Caco-2 (cell line): ENCODE results near the gene PLSCR3. TPM values are rescaled to one million over a fixed set of nuclear protein-coding genes. Genes with fewer than 3 reads are reported as not detected.

Source experiments
- BruUV-seq: library from RNA; stranded (reverse); fragments of 400-500 nt; replicated peaks from 2 replicates; lab custom pipeline; 2021; lab: Mats Ljungman, UMichigan
- CTCF ChIA-PET: fragments of 300-600 bp; sonication (Branson Sonifier 250); formaldehyde crosslinking; loops from one replicate; lab custom pipeline; 2022; ENCODE audit warnings: antibody characterized with exemption; lab: Charles Lee
- POLR2A ChIA-PET: fragments of 300-600 bp; sonication (Branson Sonifier 250); formaldehyde crosslinking; loops from one replicate; lab custom pipeline; 2022; ENCODE audit warnings: antibody characterized with exemption; lab: Charles Lee
- DNase-seq, 2 experiments: peaks; one replicate each; pipeline versions ENCODE4 v3.0.0 to v3.0.0-alpha.2; 2020 to 2022
- H3K27me3 ChIP-seq: replicated peaks from 2 replicates; pipeline ENCODE4 v1.6.0; 2011; ENCODE audit warnings: low read length; ENCODE audit not compliant: control insufficient read depth, insufficient read depth
- H3K36me3 ChIP-seq: 2 replicates; pipeline ENCODE4 v1.5.1; 2011; ENCODE audit warnings: low read length; ENCODE audit not compliant: control insufficient read depth, insufficient read depth
- H3K4me1 ChIP-seq: fragments of 250-450 bp; sonication (Bioruptor Pico); 2 replicates; pipeline ENCODE4 v1.5.1; 2020; ENCODE audit warnings: mild to moderate bottlenecking
- H3K4me3 ChIP-seq: 2 replicates; pipeline ENCODE4 v1.5.1; 2011; ENCODE audit warnings: low read depth, mild to moderate bottlenecking, control low read depth, low read length
- H3K9me3 ChIP-seq: fragments of 250-450 bp; sonication (Bioruptor Pico); 2 replicates; pipeline ENCODE4 v1.5.1; 2020; ENCODE audit warnings: mild to moderate bottlenecking, moderate library complexity
- H3K27ac Mint-ChIP-seq: one replicate; pipeline ENCODE4 v1.8.0; 2022; ENCODE audit warnings: mixed read lengths; ENCODE audit not compliant: unreplicated experiment
- H3K27me3 Mint-ChIP-seq: one replicate; pipeline ENCODE4 v1.8.0; 2022; ENCODE audit warnings: mixed read lengths; ENCODE audit not compliant: insufficient read depth, unreplicated experiment
- H3K36me3 Mint-ChIP-seq: one replicate; pipeline ENCODE4 v1.8.0; 2022; ENCODE audit warnings: mild to moderate bottlenecking, mixed read lengths; ENCODE audit not compliant: insufficient read depth, unreplicated experiment
- H3K4me1 Mint-ChIP-seq: one replicate; pipeline ENCODE4 v1.8.0; 2022; ENCODE audit warnings: low read depth, mixed read lengths; ENCODE audit not compliant: unreplicated experiment
- H3K4me3 Mint-ChIP-seq: one replicate; pipeline ENCODE4 v1.8.0; 2022; ENCODE audit warnings: mild to moderate bottlenecking, moderate library complexity, mixed read lengths; ENCODE audit not compliant: unreplicated experiment
- H3K9me3 Mint-ChIP-seq: one replicate; pipeline ENCODE4 v1.8.0; 2022; ENCODE audit warnings: mixed read lengths; ENCODE audit not compliant: unreplicated experiment
- intact Hi-C: fragments of 100-400 bp; cut with micrococcal nuclease; formaldehyde crosslinking; loops from one replicate; pipeline ENCODE4 v1.10.0; 2022; ENCODE audit not compliant: unreplicated experiment
- total RNA-seq: library from RNA; stranded (reverse); gene quantifications from 2 replicates; pipeline ENCODE4 v1.2.3, GENCODE V29; 2022
- TF ChIP-seq, protein P1 (sequence below), 2 experiments: fragments of 200-600 bp in 1 of 2; IDR thresholded peaks; 1 replicate in 1 of 2; 2 replicates in 1 of 2; pipeline versions ENCODE4 v1.5.1 to v1.8.0; 2011 to 2022; ENCODE audit warnings: antibody characterized with exemption in 1 of 2, control low read depth in 1 of 2, inconsistent platforms in 1 of 2, low read depth in 1 of 2, low read length in 1 of 2, mild to moderate bottlenecking in 1 of 2, moderate library complexity in 1 of 2; ENCODE audit not compliant: insufficient read depth in 1 of 2, severe bottlenecking in 1 of 2, unreplicated experiment in 1 of 2

Gene PLSCR3
- total RNA-seq, 1 experiment from 2014 or later, result 14.5 TPM

GRCh38 chr17:7423679-7424078 lies 29.4 kb upstream of the PLSCR3 start:
- no peaks in the 10 kb centered on the region for H3K27me3 ChIP-seq
- CTCF ChIA-PET, result no interaction called here
- POLR2A ChIA-PET, result no interaction called here
- no TSS peak for BruUV-seq
- DNase-seq, result no peak
- intact Hi-C loops, result no loop called here
- no peaks in the 10 kb centered on the region for H3K9me3 ChIP-seq
- no peaks in the 10 kb centered on the region for H3K4me1 ChIP-seq
- Mint-ChIP-seq H3K36me3 (no peaks in the 10 kb centered on the region), H3K9me3 (no peaks in the 10 kb centered on the region), H3K27me3 (no peaks in the 10 kb centered on the region), H3K4me3 (no peak overlapping the region), H3K27ac (no peak overlapping the region), H3K4me1 (no peaks in the 10 kb centered on the region)
- TF ChIP-seq, protein P1, sequence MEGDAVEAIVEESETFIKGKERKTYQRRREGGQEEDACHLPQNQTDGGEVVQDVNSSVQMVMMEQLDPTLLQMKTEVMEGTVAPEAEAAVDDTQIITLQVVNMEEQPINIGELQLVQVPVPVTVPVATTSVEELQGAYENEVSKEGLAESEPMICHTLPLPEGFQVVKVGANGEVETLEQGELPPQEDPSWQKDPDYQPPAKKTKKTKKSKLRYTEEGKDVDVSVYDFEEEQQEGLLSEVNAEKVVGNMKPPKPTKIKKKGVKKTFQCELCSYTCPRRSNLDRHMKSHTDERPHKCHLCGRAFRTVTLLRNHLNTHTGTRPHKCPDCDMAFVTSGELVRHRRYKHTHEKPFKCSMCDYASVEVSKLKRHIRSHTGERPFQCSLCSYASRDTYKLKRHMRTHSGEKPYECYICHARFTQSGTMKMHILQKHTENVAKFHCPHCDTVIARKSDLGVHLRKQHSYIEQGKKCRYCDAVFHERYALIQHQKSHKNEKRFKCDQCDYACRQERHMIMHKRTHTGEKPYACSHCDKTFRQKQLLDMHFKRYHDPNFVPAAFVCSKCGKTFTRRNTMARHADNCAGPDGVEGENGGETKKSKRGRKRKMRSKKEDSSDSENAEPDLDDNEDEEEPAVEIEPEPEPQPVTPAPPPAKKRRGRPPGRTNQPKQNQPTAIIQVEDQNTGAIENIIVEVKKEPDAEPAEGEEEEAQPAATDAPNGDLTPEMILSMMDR (IDR thresholded peaks at IDR 0.05; ENCODE audit: insufficient read depth in 1 of 2, low read depth in 1 of 2, low read length in 1 of 2, severe bottlenecking in 1 of 2, unreplicated experiment in 1 of 2), result no peak
- no peak overlapping the region for H3K4me3 ChIP-seq
- H3K36me3 ChIP-seq, result no peaks in the 10 kb centered on the region

DNA sequence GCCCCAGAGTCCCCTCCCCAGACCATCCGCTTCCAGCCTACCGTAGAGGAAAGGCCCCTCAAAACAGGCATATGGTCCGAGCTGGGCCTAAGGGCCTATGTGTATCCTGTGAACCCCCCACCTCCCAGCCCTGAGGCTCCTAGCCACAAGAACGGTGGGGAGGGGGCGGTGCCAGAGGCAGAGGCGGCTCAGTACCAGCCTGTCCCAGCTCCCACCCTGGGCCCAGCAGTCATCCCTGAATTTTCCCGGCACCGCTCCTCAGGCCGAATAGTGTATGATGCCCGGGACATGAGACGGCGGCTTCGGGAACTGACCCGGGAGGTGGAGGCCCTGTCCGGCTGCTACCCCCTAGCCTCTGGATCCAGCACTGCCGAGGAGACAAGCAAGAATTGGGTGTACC lies 26.9 kb upstream of the PLSCR3 start:
- Histone ChIP-seq H3K4me3 (no peak overlapping the region), H3K9me3 (no peaks in the 10 kb centered on the region), H3K36me3 (no peaks in the 10 kb centered on the region), H3K4me1 (no peaks in the 10 kb centered on the region), H3K27me3 (no peaks in the 10 kb centered on the region)
- Mint-ChIP-seq H3K27ac (no peak overlapping the region), H3K9me3 (no peaks in the 10 kb centered on the region), H3K27me3 (no peaks in the 10 kb centered on the region), H3K36me3 (no peaks in the 10 kb centered on the region), H3K4me1 (no peaks in the 10 kb centered on the region), H3K4me3 (no peak overlapping the region)
- BruUV-seq, result no TSS peak
- ChIA-PET POLR2A (no interaction called here), CTCF (no interaction called here)
- intact Hi-C loops, result no loop called here
- TF ChIP-seq, protein P1 (IDR thresholded peaks at IDR 0.05; ENCODE audit: insufficient read depth in 1 of 2, low read depth in 1 of 2, low read length in 1 of 2, severe bottlenecking in 1 of 2, unreplicated experiment in 1 of 2), result no peak
- DNase-seq, result no peak

DNA sequence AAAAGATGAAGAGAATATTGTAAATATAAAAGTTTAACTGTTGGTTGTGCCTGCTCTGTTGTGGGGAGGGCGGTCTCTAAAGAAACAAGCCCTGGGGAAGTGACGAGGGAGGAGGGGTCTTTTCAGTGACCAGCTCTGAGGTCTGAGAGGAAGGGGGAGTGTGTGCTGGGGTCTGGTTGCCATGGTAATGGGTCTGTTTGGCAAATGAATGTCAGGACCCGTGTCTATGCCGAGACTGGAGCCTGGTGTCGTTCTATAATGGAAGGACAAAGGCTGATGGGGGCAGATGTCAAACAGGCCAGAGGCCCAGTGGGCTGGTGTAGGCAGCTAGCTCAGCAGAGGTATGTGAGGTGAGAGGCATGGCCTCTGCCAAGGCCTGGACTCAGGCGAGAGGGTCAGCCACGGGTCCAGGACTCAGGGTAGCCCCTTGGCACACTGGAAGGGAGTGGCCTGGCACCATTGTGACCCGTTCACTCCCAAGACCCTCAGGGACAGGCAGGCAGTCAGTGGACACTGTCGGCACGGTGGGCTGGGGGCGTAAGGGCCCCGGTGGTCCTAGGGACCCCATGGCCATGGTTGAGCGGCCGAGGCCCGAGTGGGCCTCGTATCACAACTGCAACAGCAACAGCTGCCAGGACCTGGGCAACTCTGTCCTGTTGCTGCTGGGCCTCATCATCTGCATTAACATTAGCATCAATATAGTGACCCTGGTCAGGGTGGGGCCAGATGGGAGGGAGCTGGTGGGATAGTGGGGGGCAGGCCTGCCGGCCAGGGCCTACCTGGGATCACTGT lies 25.7 kb upstream of the PLSCR3 start, which contains the start of gene SPEM1:
Gene SPEM1, plus strand, starts transcription at position 506 of the 792 bp plus-strand sequence. Its CDS starts 61 bp downstream, at position 567.
- TF ChIP-seq, protein P1 (IDR thresholded peaks at IDR 0.05; ENCODE audit: insufficient read depth in 1 of 2, low read depth in 1 of 2, low read length in 1 of 2, severe bottlenecking in 1 of 2, unreplicated experiment in 1 of 2), result no peak
- no peaks in the 10 kb centered on the region for H3K4me1 ChIP-seq
- CTCF ChIA-PET, result no interaction called here
- no TSS peak for BruUV-seq
- no peaks in the 10 kb centered on the region for H3K27me3 Mint-ChIP-seq
- intact Hi-C loops, result no loop called here
- no peak within 1 kb of the TSS for H3K27ac Mint-ChIP-seq
- no peaks in the 10 kb centered on the region for H3K4me1 Mint-ChIP-seq
- H3K36me3 Mint-ChIP-seq, result no peaks in the 10 kb centered on the region
- no peaks in the 10 kb centered on the region for H3K36me3 ChIP-seq
- no peaks in the 10 kb centered on the region for H3K9me3 Mint-ChIP-seq
- H3K4me3 ChIP-seq, result no peak within 1 kb of the TSS
- no peak for DNase-seq
- H3K27me3 ChIP-seq, result no peaks in the 10 kb centered on the region
- no peaks in the 10 kb centered on the region for H3K9me3 ChIP-seq
- POLR2A ChIA-PET, result no interaction called here
- H3K4me3 Mint-ChIP-seq, result no peak within 1 kb of the TSS
